Panc1 (cell line): Measurements from ENCODE around the gene MRPS18A. TPM values are rescaled to one million over a fixed set of nuclear protein-coding genes. Genes with fewer than 3 reads are reported as not detected.

ENCODE experiments used
- ATAC-seq: fragments of 200-7000 bp; cut with Tn5 transposase; 2 replicates; pipeline ENCODE4 v1.9.1; 2020; ENCODE audit warnings: mild to moderate bottlenecking, moderate library complexity
- BruUV-seq: library from RNA; stranded (reverse); fragments of 400-500 nt; replicated peaks from 2 replicates; lab custom pipeline; 2021; lab: Mats Ljungman, UMichigan
- CTCF ChIA-PET: fragments of 300-600 bp; sonication (Branson Sonifier 250); formaldehyde crosslinking; loops from one replicate; lab custom pipeline; 2022; ENCODE audit warnings: antibody characterized with exemption; lab: Charles Lee
- POLR2A ChIA-PET: fragments of 300-600 bp; sonication (Branson Sonifier 250); formaldehyde crosslinking; loops from one replicate; lab custom pipeline; 2022; ENCODE audit warnings: antibody characterized with exemption; lab: Charles Lee
- DNase-seq: peaks from one replicate; pipeline ENCODE4 v3.0.0-alpha.2; 2010; ENCODE audit warnings: low read depth, low spot score
- H3K27ac ChIP-seq: 2 replicates; pipeline ENCODE4 v1.5.1; 2011; ENCODE audit warnings: mild to moderate bottlenecking, low read length, inconsistent platforms
- H3K27me3 ChIP-seq: fragments of 200-500 bp; sonication (Bioruptor generic); 2 replicates; pipeline ENCODE4 v1.6.0; 2014; ENCODE audit warnings: low read length, inconsistent platforms; ENCODE audit not compliant: control insufficient read depth, insufficient read depth
- H3K36me3 ChIP-seq: fragments of 200-500 bp; sonication (Bioruptor generic); 2 replicates; pipeline ENCODE4 v1.5.1; 2014; ENCODE audit warnings: inconsistent platforms, mild to moderate bottlenecking, low read length, moderate library complexity; ENCODE audit not compliant: control insufficient read depth, insufficient read depth
- H3K4me1 ChIP-seq: 2 replicates; pipeline ENCODE4 v1.5.1; 2011; ENCODE audit warnings: inconsistent platforms, mild to moderate bottlenecking, low read length, moderate library complexity; ENCODE audit not compliant: control insufficient read depth, insufficient read depth
- H3K4me3 ChIP-seq, 2 experiments: 2 replicates each; pipeline ENCODE4 v1.5.1; 2011 to 2012; ENCODE audit warnings: low read depth in 2 of 2, low read length in 2 of 2, mild to moderate bottlenecking in 2 of 2, inconsistent platforms in 1 of 2, moderate library complexity in 1 of 2
- H3K9me3 ChIP-seq: fragments of 200-500 bp; sonication (Bioruptor generic); 2 replicates; pipeline ENCODE4 v1.5.1; 2014; ENCODE audit warnings: low read depth, mild to moderate bottlenecking, inconsistent platforms, low read length, moderate library complexity; ENCODE audit not compliant: control insufficient read depth, insufficient read depth
- POLR2AphosphoS5 ChIP-seq: IDR thresholded peaks from 2 replicates; pipeline ENCODE4 v1.6.1; 2012; ENCODE audit warnings: mild to moderate bottlenecking, low read depth, low read length, moderate library complexity
- REST ChIP-seq, 2 experiments: IDR thresholded peaks; 2 replicates each; pipeline ENCODE4 v1.6.1; 2011 to 2012; ENCODE audit warnings: low read depth in 2 of 2, control low read depth in 1 of 2, low read length in 1 of 2, mild to moderate bottlenecking in 1 of 2, moderate library complexity in 1 of 2; ENCODE audit not compliant: insufficient read depth in 1 of 2
- SIN3A ChIP-seq: IDR thresholded peaks from 2 replicates; pipeline ENCODE4 v1.6.1; 2012; ENCODE audit warnings: low read depth, mild to moderate bottlenecking, low read length, moderate library complexity, borderline replicate concordance; ENCODE audit not compliant: insufficient read depth
- TCF7L2 ChIP-seq: IDR thresholded peaks from 2 replicates; pipeline ENCODE4 v1.6.1; 2011; ENCODE audit warnings: mild to moderate bottlenecking, low read depth, low read length, inconsistent platforms
- in situ Hi-C: cut with HindIII; loops from 2 replicates; pipeline ENCODE4 v1.10.0; 2016; ENCODE audit warnings: low sequenced_read_pairs, low pct_unique_long_range_greater_than_20kb
- intact Hi-C: fragments of 100-400 bp; cut with micrococcal nuclease; formaldehyde crosslinking; loops from one replicate; pipeline ENCODE4 v1.10.0; 2022; ENCODE audit not compliant: unreplicated experiment
- total RNA-seq: library from RNA; stranded (reverse); gene quantifications from one replicate; pipeline ENCODE4 v1.2.1, GENCODE V29; 2021; ENCODE audit not compliant: unreplicated experiment
- TF ChIP-seq, protein P1 (sequence below): fragments of 450-650 bp; IDR thresholded peaks from 2 replicates; pipeline ENCODE4 v1.5.1; 2017; ENCODE audit warnings: mild to moderate bottlenecking

The MRPS18A gene
- total RNA-seq, 1 experiment from 2014 or later = 45.8 TPM

DNA sequence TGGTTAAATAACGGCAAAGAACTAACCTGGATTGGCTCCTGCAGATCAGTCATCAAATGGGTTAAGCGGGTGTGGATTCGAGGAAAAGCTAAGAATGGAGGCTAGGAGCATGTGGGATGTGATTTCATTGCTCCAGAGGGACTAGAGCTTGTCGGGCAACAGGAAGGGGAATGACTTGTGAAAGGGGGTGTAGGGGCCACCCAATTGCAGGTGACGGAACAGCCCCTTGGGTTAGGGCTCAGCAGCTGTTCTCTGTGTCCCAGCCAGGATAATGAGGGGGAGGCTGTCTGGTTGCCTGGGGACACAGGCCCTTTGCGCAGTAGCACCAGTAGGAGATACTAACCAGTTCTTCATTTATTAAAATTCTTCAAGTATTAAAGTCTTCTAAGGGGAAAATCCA lies 25.0 kb upstream of the MRPS18A start:
- POLR2A ChIA-PET = no interaction called here
- TF ChIP-seq SIN3A = no peak
- TF ChIP-seq TCF7L2 = no peak
- TF ChIP-seq, protein P1, sequence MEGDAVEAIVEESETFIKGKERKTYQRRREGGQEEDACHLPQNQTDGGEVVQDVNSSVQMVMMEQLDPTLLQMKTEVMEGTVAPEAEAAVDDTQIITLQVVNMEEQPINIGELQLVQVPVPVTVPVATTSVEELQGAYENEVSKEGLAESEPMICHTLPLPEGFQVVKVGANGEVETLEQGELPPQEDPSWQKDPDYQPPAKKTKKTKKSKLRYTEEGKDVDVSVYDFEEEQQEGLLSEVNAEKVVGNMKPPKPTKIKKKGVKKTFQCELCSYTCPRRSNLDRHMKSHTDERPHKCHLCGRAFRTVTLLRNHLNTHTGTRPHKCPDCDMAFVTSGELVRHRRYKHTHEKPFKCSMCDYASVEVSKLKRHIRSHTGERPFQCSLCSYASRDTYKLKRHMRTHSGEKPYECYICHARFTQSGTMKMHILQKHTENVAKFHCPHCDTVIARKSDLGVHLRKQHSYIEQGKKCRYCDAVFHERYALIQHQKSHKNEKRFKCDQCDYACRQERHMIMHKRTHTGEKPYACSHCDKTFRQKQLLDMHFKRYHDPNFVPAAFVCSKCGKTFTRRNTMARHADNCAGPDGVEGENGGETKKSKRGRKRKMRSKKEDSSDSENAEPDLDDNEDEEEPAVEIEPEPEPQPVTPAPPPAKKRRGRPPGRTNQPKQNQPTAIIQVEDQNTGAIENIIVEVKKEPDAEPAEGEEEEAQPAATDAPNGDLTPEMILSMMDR = no peak
- TF ChIP-seq REST (IDR thresholded peaks at IDR 0.05; ENCODE audit: insufficient read depth in 1 of 2, low read depth in 2 of 2, low read length in 1 of 2) = no peak
- no peak for TF ChIP-seq POLR2AphosphoS5
- ATAC-seq (no peak), DNase-seq (no peak)
- Histone ChIP-seq H3K27ac (no peak overlapping the region), H3K4me3 (no peak overlapping the region), H3K27me3 (no peaks in the 10 kb centered on the region), H3K36me3 (no peaks in the 10 kb centered on the region), H3K9me3 (no peaks in the 10 kb centered on the region), H3K4me1 (no peaks in the 10 kb centered on the region)
- intact Hi-C loops (no loop called here), in situ Hi-C loops (no loop called here)
- no TSS peak for BruUV-seq
- CTCF ChIA-PET = interaction anchor here (0.9 kb wide), 1 partner anchor 50 kb away, joined by 3 read pairs; no protein-coding TSS in a partner anchor

DNA sequence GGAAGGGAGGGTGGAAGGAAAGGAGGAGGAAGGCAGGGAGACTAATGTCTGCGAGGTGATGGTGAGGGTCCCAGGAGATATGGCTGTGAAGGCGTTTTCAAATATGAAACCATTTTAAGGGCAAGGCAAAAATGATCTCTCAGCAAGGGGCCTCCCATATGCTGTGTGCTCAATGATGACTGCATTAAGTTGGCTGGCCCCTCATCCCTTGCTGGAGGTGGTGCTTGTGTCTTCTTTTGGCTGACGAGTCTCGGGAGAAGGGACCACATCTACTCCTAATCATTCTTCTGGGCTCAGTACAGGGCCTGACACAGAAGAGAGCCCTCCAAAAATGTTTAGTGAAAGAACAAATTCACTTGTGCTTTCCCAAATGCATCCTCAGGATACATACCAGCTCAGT lies 23.0 kb upstream of the MRPS18A start:
- no peak overlapping the region for H3K27ac ChIP-seq
- no peaks in the 10 kb centered on the region for H3K36me3 ChIP-seq
- BruUV-seq = no TSS peak
- ATAC-seq = no peak
- CTCF ChIA-PET = no interaction called here
- intact Hi-C loops (no loop called here), in situ Hi-C loops (no loop called here)
- no peaks in the 10 kb centered on the region for H3K4me1 ChIP-seq
- DNase-seq = no peak
- no peak overlapping the region for H3K4me3 ChIP-seq
- H3K27me3 ChIP-seq = no peaks in the 10 kb centered on the region
- TF ChIP-seq, protein P1 = no peak
- TF ChIP-seq TCF7L2 (no peak), REST (IDR thresholded peaks at IDR 0.05; ENCODE audit: insufficient read depth in 1 of 2, low read depth in 2 of 2, low read length in 1 of 2) (no peak), SIN3A (no peak), POLR2AphosphoS5 (no peak)
- POLR2A ChIA-PET = no interaction called here
- no peaks in the 10 kb centered on the region for H3K9me3 ChIP-seq
